ENCODE data around the gene TIGIT. TPM values are rescaled to one million over a fixed set of nuclear protein-coding genes. Genes with fewer than 3 reads are reported as not detected.

TIGIT gene
- total RNA-seq, 1 donor from 2014 or later, result not detected

DNA sequence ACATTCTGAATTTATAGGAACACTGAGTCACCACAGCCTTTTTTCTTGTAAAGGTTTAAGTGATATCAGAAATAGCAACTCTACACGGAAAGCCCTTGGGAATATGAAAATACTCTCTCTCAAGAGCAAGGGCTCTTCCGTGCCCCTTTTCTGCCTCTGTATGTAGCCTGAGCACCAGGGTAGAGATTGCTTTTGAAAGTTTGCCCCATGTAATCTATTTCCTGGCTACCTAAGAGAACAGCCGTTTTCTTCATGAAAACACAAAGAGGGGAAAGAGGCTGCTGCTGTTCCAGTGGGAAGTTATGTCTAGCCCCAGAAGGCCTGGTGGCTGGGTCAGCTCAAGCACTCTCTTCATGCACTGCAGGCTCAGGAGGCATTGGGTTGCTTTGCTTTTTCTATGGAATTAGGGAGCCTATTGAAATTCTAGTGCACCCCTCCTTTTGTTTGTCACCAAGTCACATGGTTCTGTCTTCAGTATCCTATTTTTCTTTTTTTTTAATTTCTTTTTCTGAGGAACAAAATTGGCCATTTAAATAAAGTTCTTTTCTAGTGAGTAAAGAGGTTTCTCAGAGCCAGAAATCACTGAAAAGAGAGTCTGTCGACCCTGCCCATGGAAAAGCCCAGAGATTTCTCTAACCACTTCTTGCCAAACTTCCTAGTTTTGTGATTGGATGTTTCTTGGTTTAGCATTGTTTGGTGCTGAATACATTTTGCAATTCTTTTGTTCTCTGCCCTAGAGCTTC is 39.5 kb downstream of the TIGIT start:
- no peak for FAIRE-seq

DNA sequence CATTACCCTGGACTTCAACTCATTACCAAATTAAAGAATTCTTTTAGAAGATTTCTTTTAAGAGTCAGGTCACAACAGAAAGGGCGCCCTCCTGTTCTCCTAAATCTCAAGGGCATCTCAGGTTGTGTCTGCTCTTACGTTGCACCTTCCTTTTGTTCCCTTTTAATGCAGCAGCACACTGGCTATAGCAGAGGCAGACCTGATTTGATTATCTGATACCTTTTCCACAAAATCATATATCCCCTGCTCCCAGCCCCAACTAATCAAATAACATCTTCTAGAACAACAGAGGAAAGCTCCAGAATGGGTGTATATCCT is 40.1 kb downstream of the TIGIT start:
- TF ChIP-seq CTCF (IDR thresholded peaks at IDR 0.05; ENCODE audit: insufficient read depth, low read length, severe bottlenecking), result no peak
- DNase-seq (ENCODE audit: low read depth), result no peak
- Histone ChIP-seq H3K36me3 (ENCODE audit: control insufficient read depth, insufficient read depth, low read length) (no peaks in the 10 kb centered on the region), H3K4me3 (ENCODE audit: low read depth, low read length) (no peak overlapping the region), H3K27me3 (ENCODE audit: control insufficient read depth, insufficient read depth, low read length) (no peaks in the 10 kb centered on the region)
- no peak for FAIRE-seq

More for the DNA sequence above, 39.5 kb downstream of the TIGIT start:
- no peak for TF ChIP-seq CTCF (IDR thresholded peaks at IDR 0.05; ENCODE audit: insufficient read depth, low read length, severe bottlenecking)
- Histone ChIP-seq H3K36me3 (ENCODE audit: control insufficient read depth, insufficient read depth, low read length) (no peaks in the 10 kb centered on the region), H3K27me3 (ENCODE audit: control insufficient read depth, insufficient read depth, low read length) (no peaks in the 10 kb centered on the region), H3K4me3 (ENCODE audit: low read depth, low read length) (no peak overlapping the region)
- DNase-seq (ENCODE audit: low read depth), result no peak

DNA sequence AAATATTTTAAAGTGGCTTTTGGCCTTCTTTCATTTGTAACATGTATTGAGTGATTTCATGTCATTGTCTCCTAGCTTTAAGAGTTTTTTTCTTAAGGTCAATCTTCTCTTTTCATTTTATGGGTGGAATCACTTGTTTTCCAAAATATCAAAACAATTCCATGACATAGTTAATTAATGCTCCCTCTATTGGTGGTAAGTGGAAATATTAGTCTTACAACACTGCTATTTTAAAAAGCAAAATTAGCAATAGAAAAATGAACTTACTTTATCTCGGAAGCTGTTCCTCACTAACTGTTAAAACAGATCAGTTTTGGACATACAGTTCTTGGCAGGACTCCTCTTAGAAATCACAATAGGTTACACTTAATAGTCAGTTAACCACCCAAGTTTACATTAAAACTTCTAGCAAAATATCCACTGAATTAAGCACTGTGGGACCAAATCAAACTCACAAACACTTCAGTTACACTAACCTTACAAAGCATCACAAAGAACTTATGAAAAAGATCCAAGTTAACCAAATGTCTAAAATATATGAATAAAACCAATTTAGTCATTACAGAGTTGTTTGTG is 42.4 kb downstream of the TIGIT start:
- H3K4me3 ChIP-seq (ENCODE audit: low read depth, low read length), result no peak overlapping the region
- DNase-seq (ENCODE audit: low read depth), result peak; percentile 18
- TF ChIP-seq CTCF (IDR thresholded peaks at IDR 0.05; ENCODE audit: insufficient read depth, low read length, severe bottlenecking), result peak; percentile 18
- H3K36me3 ChIP-seq (ENCODE audit: control insufficient read depth, insufficient read depth, low read length), result no peaks in the 10 kb centered on the region
- no peaks in the 10 kb centered on the region for H3K27me3 ChIP-seq (ENCODE audit: control insufficient read depth, insufficient read depth, low read length)
- no peak for FAIRE-seq

DNA sequence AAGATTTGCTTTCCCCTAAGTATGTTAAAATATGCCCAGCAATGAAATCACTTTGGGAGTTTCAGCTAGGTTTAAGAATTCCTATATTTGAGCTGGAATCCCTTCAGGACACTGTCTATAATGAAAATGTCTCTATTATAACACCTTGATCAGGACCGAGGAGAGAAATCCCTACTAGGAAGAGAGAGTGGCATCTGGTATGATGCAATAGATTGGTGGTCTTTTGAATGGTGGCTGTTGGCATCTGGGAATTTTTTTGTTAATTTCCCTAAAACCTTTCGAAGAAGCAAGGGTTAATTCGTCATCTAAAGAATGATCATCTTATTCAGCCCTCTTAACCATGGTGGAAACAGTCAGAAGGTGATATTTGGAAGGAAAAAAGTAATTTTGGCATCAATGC is 43.0 kb downstream of the TIGIT start:
- H3K27me3 ChIP-seq (ENCODE audit: control insufficient read depth, insufficient read depth, low read length), result no peaks in the 10 kb centered on the region
- no peak for TF ChIP-seq CTCF (IDR thresholded peaks at IDR 0.05; ENCODE audit: insufficient read depth, low read length, severe bottlenecking)
- H3K36me3 ChIP-seq (ENCODE audit: control insufficient read depth, insufficient read depth, low read length), result no peaks in the 10 kb centered on the region
- H3K4me3 ChIP-seq (ENCODE audit: low read depth, low read length), result no peak overlapping the region
- DNase-seq (ENCODE audit: low read depth) (no peak), FAIRE-seq (no peak)

DNA sequence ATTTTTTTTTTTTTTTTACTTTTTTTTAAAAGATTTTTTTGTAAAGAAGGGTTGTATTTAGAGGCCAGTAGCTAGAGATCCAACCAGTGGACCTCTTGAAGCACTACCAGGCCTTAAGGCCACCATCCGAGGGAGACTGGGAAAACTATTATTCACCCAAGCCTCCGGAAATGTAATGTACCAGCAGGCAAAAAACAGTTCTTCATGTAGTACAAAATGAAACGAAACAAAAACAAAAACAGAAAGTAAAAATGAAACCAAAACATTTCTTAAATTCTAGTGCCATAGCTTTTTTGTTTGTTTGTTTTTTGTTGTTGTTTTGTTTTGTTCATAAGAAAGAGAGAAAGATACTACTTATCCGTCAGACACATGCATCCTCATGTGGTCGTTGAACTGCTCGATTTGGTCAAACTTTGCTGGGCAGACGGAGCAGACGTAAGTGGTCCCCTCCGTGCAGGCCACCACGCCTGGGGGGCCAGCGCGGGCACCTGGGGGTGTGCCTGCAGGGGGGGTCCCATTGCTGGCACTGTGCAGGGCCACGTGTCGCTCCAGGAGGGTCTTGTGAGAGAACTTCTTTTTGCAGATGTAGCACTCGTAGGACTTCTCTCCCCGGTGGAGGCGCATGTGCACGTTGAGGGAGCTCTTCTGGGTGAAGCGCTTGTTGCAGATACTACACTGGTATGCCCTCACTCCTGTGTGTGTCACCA is 45.0 kb downstream of the TIGIT start:
- H3K36me3 ChIP-seq (ENCODE audit: control insufficient read depth, insufficient read depth, low read length), result no peaks in the 10 kb centered on the region
- H3K4me3 ChIP-seq (ENCODE audit: low read depth, low read length), result no peak overlapping the region
- no peak for TF ChIP-seq CTCF (IDR thresholded peaks at IDR 0.05; ENCODE audit: insufficient read depth, low read length, severe bottlenecking)
- DNase-seq (ENCODE audit: low read depth) (no peak), FAIRE-seq (no peak)
- H3K27me3 ChIP-seq (ENCODE audit: control insufficient read depth, insufficient read depth, low read length), result no peaks in the 10 kb centered on the region
